NT2/D1 (cell line): ENCODE data around the gene SAMM50.
"Not testable (repeated sequence)": the region's sequence is repeated elsewhere in the genome, so short reads cannot be mapped to it uniquely, and the experiment has no call there.

ENCODE experiments used
- DNase-seq: peaks from one replicate; pipeline ENCODE4 v3.0.0-alpha.2; 2011; ENCODE audit warnings: low read depth, low spot score
- H3K27me3 ChIP-seq: 2 replicates; pipeline ENCODE4 v1.6.0; 2011; ENCODE audit warnings: mild to moderate bottlenecking; ENCODE audit not compliant: insufficient read length, insufficient read depth
- H3K36me3 ChIP-seq: 2 replicates; pipeline ENCODE4 v1.6.1; 2011; ENCODE audit warnings: mild to moderate bottlenecking, low read length, mixed read lengths; ENCODE audit not compliant: insufficient read depth, insufficient read length
- H3K4me1 ChIP-seq: 2 replicates; pipeline ENCODE4 v1.5.1; 2011; ENCODE audit not compliant: insufficient read depth, insufficient read length
- H3K4me3 ChIP-seq: 2 replicates; pipeline ENCODE4 v1.5.1; 2011; ENCODE audit warnings: low read depth; ENCODE audit not compliant: insufficient read length
- H3K9ac ChIP-seq: 2 replicates; pipeline ENCODE4 v1.6.0; 2011; ENCODE audit warnings: low read depth; ENCODE audit not compliant: insufficient read length
- H3K9me3 ChIP-seq: 2 replicates; pipeline ENCODE4 v1.5.1; 2011; ENCODE audit warnings: mild to moderate bottlenecking, low read length; ENCODE audit not compliant: insufficient read depth
- SUZ12 ChIP-seq: IDR thresholded peaks from 2 replicates; pipeline ENCODE4 v1.6.1; 2011; ENCODE audit not compliant: insufficient read length, insufficient read depth; ENCODE audit errors: extremely low read depth
- YY1 ChIP-seq: IDR thresholded peaks from 2 replicates; pipeline ENCODE4 v1.6.1; 2011; ENCODE audit not compliant: insufficient read length, insufficient read depth
- ZNF274 ChIP-seq: IDR thresholded peaks from 2 replicates; pipeline ENCODE4 v1.6.1; 2011; ENCODE audit warnings: mild to moderate bottlenecking, low read depth, low read length

Gene SAMM50

GRCh38 chr22:44004104-44004460 lies 48.8 kb downstream of the SAMM50 start:
- Histone ChIP-seq H3K9me3 (peaks cover 8% of the 10 kb centered on the region; the same call in 1 of the 2 replicates), H3K36me3 (peaks cover 13% of the 10 kb centered on the region), H3K27me3 (no peaks in the 10 kb centered on the region), H3K9ac (no peak overlapping the region), H3K4me3 (no peak overlapping the region), H3K4me1 (no peaks in the 10 kb centered on the region)
- TF ChIP-seq ZNF274 (no peak), YY1 (no peak), SUZ12 (no peak)
- no peak for DNase-seq

GRCh38 chr22:44005524-44005923 lies 50.3 kb downstream of the SAMM50 start:
- no peak for DNase-seq
- H3K27me3 ChIP-seq: no peaks in the 10 kb centered on the region
- H3K9ac ChIP-seq: no peak overlapping the region
- H3K36me3 ChIP-seq: peaks cover under 1% of the 10 kb centered on the region
- no peak for TF ChIP-seq SUZ12
- TF ChIP-seq YY1: no peak
- TF ChIP-seq ZNF274: no peak
- H3K4me1 ChIP-seq: no peaks in the 10 kb centered on the region
- no peak overlapping the region for H3K4me3 ChIP-seq
- peaks cover 8% of the 10 kb centered on the region; the same call in 1 of the 2 replicates for H3K9me3 ChIP-seq

- no peaks in the 10 kb centered on the region for H3K4me1 ChIP-seq
- DNase-seq: no peak
- TF ChIP-seq ZNF274 (no peak), SUZ12 (no peak), YY1 (no peak)
- H3K9me3 ChIP-seq: no peaks in the 10 kb centered on the region
- H3K4me3 ChIP-seq: no peak overlapping the region
- no peaks in the 10 kb centered on the region for H3K36me3 ChIP-seq
- no peaks in the 10 kb centered on the region for H3K27me3 ChIP-seq
- no peak overlapping the region for H3K9ac ChIP-seq
These were observed 56.9 kb downstream of the SAMM50 start for GRCh38 chr22:44012162-44012561.

DNA sequence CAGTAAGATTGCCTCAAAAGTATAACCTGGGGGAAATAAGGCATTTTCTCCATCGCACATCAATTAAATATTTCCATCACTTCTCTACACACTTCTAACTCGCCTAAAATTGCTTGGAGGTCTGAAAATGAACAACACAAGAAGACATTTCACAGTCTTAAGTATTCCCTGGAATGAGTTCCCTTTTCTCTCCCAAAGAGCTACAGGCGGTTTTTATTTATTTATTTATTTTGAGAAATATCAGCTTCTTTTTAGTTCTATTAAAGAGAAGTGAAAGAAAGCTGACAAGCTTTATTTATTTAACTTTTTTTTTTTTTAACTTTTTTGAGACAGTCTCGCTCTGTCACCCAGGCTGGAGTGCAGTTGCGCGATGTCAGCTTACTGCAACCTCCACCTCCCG lies 57.3 kb downstream of the SAMM50 start:
- H3K9ac ChIP-seq: no peak overlapping the region
- H3K4me3 ChIP-seq: no peak overlapping the region
- DNase-seq: no peak
- TF ChIP-seq ZNF274 (no peak), SUZ12 (no peak), YY1 (no peak)
- H3K27me3 ChIP-seq: no peaks in the 10 kb centered on the region
- H3K4me1 ChIP-seq: no peaks in the 10 kb centered on the region
- H3K36me3 ChIP-seq: peaks cover 1% of the 10 kb centered on the region
- H3K9me3 ChIP-seq: no peaks in the 10 kb centered on the region

DNA sequence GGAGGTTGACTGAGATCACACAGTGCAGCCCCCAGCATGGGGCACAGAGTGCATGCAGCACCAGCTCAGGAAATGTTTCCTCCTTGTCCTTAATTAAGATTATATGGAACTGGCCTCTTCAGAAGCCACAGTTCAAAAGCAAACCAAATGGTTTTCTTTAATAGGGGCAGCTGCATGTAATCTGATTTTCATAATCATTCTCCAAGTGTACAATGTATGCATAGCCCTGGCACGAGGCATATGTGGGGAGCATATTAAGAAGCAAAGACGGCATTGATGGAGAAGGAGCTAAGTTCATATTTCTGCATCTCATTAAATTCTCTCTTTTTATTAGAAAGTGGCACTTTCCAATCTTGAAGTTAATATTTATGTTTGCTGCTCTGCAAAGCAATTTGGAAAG lies 59.0 kb downstream of the SAMM50 start:
- no peak for TF ChIP-seq YY1
- no peak for TF ChIP-seq SUZ12
- TF ChIP-seq ZNF274: no peak
- DNase-seq: no peak

DNA sequence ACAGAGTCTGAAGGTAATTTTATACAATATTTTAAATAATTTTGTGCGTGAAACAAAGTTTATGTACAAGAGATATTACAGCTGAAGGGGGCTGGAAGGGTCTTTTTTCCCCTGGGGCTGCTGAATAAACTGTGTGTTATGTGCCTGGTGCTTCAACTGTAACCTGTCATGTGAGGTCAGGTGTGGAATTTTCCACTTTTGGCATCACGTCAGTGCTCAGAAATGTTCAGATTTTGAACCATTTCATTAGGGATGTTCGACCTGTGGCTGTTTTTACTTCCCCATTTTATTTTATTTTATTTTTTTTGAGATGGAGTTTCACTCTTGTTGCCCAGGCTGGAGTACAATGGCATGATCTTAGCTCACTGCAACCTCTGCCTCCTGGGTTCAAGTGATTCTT lies 61.3 kb downstream of the SAMM50 start:
- H3K4me1 ChIP-seq, H3K9ac ChIP-seq, H3K4me3 ChIP-seq, H3K9me3 ChIP-seq, DNase-seq, H3K27me3 ChIP-seq: not testable (repeated sequence)
- peaks cover 11% of the 10 kb centered on the region for H3K36me3 ChIP-seq

More for the DNA sequence above, 59.0 kb downstream of the SAMM50 start:
- Histone ChIP-seq H3K9me3 (no peaks in the 10 kb centered on the region), H3K36me3 (peaks cover 7% of the 10 kb centered on the region), H3K9ac (no peak overlapping the region), H3K4me3 (no peak overlapping the region), H3K27me3 (no peaks in the 10 kb centered on the region), H3K4me1 (no peaks in the 10 kb centered on the region)

DNA sequence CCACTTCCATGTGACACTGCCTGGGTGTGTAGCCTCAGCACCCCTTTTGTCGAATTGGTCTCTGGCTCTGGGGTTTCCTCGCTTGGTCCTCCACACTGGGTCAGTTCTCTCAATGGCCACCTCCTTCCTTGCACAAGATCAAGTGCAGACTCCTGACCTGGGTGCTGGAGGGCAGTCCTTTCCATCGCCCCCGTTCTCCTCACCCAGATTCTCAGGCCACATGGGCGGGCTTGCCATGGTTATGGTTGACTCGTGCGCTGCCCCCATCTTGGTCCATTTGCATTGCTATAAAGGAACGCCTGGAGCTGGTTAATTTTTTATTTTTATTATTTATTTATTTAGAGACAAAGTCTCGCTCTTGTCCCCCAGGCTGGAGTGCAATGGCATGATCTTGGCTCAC lies 63.4 kb downstream of the SAMM50 start:
- Histone ChIP-seq H3K9ac (no peak overlapping the region), H3K36me3 (peaks cover 11% of the 10 kb centered on the region), H3K9me3 (no peaks in the 10 kb centered on the region), H3K27me3 (no peaks in the 10 kb centered on the region), H3K4me1 (no peaks in the 10 kb centered on the region), H3K4me3 (no peak overlapping the region)
- DNase-seq: no peak
- TF ChIP-seq SUZ12: no peak
- no peak for TF ChIP-seq ZNF274
- TF ChIP-seq YY1: no peak

- Histone ChIP-seq H3K9ac (no peak overlapping the region), H3K4me1 (no peaks in the 10 kb centered on the region), H3K36me3 (peaks cover 11% of the 10 kb centered on the region), H3K27me3 (no peaks in the 10 kb centered on the region), H3K4me3 (no peak overlapping the region), H3K9me3 (no peaks in the 10 kb centered on the region)
- TF ChIP-seq SUZ12 (no peak), YY1 (no peak), ZNF274 (no peak)
- DNase-seq: no peak
These were observed 64.2 kb downstream of the SAMM50 start for GRCh38 chr22:44019416-44019815.
